ENCODE measurements around the gene LRRC43. TPM values are rescaled to one million over a fixed set of nuclear protein-coding genes. Genes with fewer than 3 reads are reported as not detected.

LRRC43 gene
- total RNA-seq, 1 experiment from 2014 or later, result 0.66 TPM

GRCh38 chr12:122189626-122190475, 6.9 kb downstream of the LRRC43 start:
- intact Hi-C loops (cut with micrococcal nuclease), result loop anchor here (5.0 kb wide), 1 partner anchor 38 kb away; no protein-coding TSS in a partner anchor
- CTCF ChIA-PET, result interaction anchor here (0.6 kb wide), 1 partner anchor 59 kb away, joined by 3 read pairs; no protein-coding TSS in a partner anchor
- DNase-seq (no peak), ATAC-seq (no peak)
- Histone ChIP-seq H2AFZ (ENCODE audit: low read length) (no peak overlapping the region), H3K4me1 (ENCODE audit: insufficient read depth, low read length) (no peaks in the 10 kb centered on the region), H3K4me2 (ENCODE audit: low read length) (no peak overlapping the region), H3K27ac (ENCODE audit: low read length) (no peak overlapping the region), H3K79me2 (ENCODE audit: low read length) (no peaks in the 10 kb centered on the region), H3K36me3 (ENCODE audit: low read depth, low read length) (no peaks in the 10 kb centered on the region), H3K9ac (ENCODE audit: low read length) (no peak overlapping the region), H3K4me3 (ENCODE audit: low read length) (no peak overlapping the region), H3K27me3 (ENCODE audit: low read length) (no peaks in the 10 kb centered on the region), H4K20me1 (ENCODE audit: low read length) (no peaks in the 10 kb centered on the region), H3F3A (ENCODE audit: low read length, unreplicated experiment) (no peaks in the 10 kb centered on the region), H3K9me3 (ENCODE audit: low read length) (no peaks in the 10 kb centered on the region), H3K9me2 (replicated peaks; ENCODE audit: low read length) (no peaks in the 10 kb centered on the region)
- POLR2A ChIA-PET (ENCODE audit: unreplicated experiment), result no interaction called here
- TF ChIP-seq EZH2phosphoT487 (IDR thresholded peaks at IDR 0.05; ENCODE audit: borderline replicate concordance, low read length) (no peak), EZH2 (IDR thresholded peaks at IDR 0.05; ENCODE audit: low read length, unreplicated experiment) (no peak), CTCF (conservative IDR thresholded peaks at IDR 0.05; ENCODE audit: low read depth, low read length) (no peak)
- BruUV-seq (replicated peaks), result no TSS peak

DNA sequence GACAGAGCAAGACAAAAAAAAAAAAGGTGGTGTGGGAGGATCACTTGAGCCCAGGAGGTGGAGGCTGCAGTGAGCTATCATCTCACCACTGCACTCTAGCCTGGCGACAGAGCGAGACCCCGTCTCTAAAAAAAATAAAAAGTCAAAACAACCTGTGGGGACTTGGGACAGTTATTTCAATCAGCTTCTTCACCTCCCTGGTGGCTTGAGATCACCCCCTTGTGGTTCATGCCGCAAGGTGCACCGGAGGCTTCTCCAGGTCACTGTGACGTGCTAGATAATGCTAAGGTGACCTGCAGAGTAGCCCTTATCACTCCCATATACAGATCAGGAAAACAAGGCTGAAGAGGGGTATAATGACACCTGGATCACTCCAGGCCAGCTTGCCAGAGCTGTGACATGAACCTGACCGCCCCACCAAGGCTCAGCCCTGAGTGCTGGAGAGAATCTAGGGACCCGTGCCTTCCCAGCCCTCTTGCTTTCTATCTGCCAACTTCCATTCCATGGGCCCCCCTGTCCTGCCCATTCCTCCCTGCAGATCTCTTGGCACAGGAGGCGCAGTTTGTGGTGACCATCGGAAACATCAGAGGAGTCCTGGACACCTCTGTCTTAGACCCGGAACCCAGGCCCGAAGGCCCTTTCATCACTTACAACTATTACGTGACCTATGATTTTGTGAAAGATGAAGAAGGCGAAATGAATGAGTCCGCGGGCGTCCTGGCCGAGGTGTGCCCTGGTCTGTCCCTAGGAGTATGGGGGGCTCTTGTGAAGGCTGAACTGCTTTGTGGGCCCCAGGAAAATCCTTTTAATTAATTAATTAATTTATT, 8.1 kb downstream of the LRRC43 start:
- Histone ChIP-seq H3K4me2 (ENCODE audit: low read length) (no peak overlapping the region), H2AFZ (ENCODE audit: low read length) (no peak overlapping the region), H4K20me1 (ENCODE audit: low read length) (no peaks in the 10 kb centered on the region), H3K9me3 (ENCODE audit: low read length) (no peaks in the 10 kb centered on the region), H3K79me2 (ENCODE audit: low read length) (no peaks in the 10 kb centered on the region), H3K36me3 (ENCODE audit: low read depth, low read length) (no peaks in the 10 kb centered on the region), H3K9ac (ENCODE audit: low read length) (no peak overlapping the region), H3K4me1 (ENCODE audit: insufficient read depth, low read length) (no peaks in the 10 kb centered on the region), H3K9me2 (replicated peaks; ENCODE audit: low read length) (no peaks in the 10 kb centered on the region), H3K4me3 (ENCODE audit: low read length) (no peak overlapping the region), H3K27ac (ENCODE audit: low read length) (no peak overlapping the region), H3F3A (ENCODE audit: low read length, unreplicated experiment) (no peaks in the 10 kb centered on the region), H3K27me3 (ENCODE audit: low read length) (no peaks in the 10 kb centered on the region)
- ChIA-PET POLR2A (ENCODE audit: unreplicated experiment) (no interaction called here), CTCF (interaction anchor here (0.6 to 1.8 kb wide), 4 partner anchors 35 to 335 kb away, joined by 3 to 8 read pairs (median 3); no protein-coding TSS in a partner anchor)
- no TSS peak for BruUV-seq (replicated peaks)
- peak; percentile 97 for ATAC-seq
- DNase-seq, result peak; percentile 90
- TF ChIP-seq EZH2phosphoT487 (IDR thresholded peaks at IDR 0.05; ENCODE audit: borderline replicate concordance, low read length) (no peak), EZH2 (IDR thresholded peaks at IDR 0.05; ENCODE audit: low read length, unreplicated experiment) (no peak), CTCF (conservative IDR thresholded peaks at IDR 0.05; ENCODE audit: low read depth, low read length) (peak; percentile 95)
- intact Hi-C loops (cut with micrococcal nuclease), result loop anchor here (1.0 to 5.0 kb wide), 3 partner anchors 39 to 137 kb away; no protein-coding TSS in a partner anchor
